Transverse colon (tissue), 4 donors: ENCODE data around the gene RAB20.

ENCODE experiments used
- CTCF ChIP-seq, 5 experiments: fragments of 200-600 bp in 3 of 5; fragments of 450-650 bp in 2 of 5; sonication (generic) in 3 of 5; IDR thresholded peaks; 1 replicate in 2 of 5; 2 replicates in 3 of 5; pipeline ENCODE4 v1.5.1; 2016 to 2017; ENCODE audit warnings: antibody characterized with exemption in 5 of 5, inconsistent platforms in 3 of 5, mild to moderate bottlenecking in 2 of 5, moderate library complexity in 1 of 5
- POLR2AphosphoS5 ChIP-seq, 3 donors: sonication (generic); formaldehyde crosslinking; IDR thresholded peaks; one replicate each; pipeline ENCODE4 v1.6.1; 2016; ENCODE audit warnings: antibody characterized with exemption in 3 of 3

- TF ChIP-seq CTCF (IDR thresholded peaks at IDR 0.05) (no peak), POLR2AphosphoS5 (IDR thresholded peaks at IDR 0.05) (no peak)
These were observed 9.4 kb upstream of the RAB20 start for GRCh38 chr13:110570886-110571285.
